Globus pallidus (tissue), 1 donor: ENCODE measurements around the gene MS4A8.
"Not testable (repeated sequence)": the region's sequence is repeated elsewhere in the genome, so short reads cannot be mapped to it uniquely, and the experiment has no call there.

Experiments
- DNase-seq: peaks from one replicate; pipeline ENCODE4 v3.0.0-alpha.2; 2015; ENCODE audit warnings: low spot score

Gene MS4A8, protein sequence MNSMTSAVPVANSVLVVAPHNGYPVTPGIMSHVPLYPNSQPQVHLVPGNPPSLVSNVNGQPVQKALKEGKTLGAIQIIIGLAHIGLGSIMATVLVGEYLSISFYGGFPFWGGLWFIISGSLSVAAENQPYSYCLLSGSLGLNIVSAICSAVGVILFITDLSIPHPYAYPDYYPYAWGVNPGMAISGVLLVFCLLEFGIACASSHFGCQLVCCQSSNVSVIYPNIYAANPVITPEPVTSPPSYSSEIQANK

DNA sequence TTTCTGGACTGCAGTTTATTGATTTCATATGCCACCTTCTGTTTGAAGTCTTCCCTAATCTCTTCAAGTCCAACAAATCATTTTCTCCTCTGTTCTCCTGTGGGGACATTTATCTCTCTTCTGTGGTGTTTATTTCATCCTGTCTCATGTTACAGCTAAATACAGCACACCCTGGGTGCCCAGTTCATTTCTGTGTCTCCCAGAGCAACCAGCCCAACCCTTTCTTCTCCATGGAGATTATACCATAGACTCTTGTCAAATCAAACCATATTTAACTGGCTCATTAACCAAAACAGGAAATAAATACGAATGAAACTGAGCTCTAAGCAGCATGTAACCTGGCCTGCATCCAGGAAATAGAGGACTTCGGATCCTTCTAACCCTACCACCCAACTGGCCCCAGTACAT is at the start of gene MS4A8:
Gene MS4A8, plus strand, starts transcription at position 329 of the 408 bp plus-strand sequence. CDS start 1,249 bp downstream, outside the sequence.
- DNase-seq, result no peak

DNA sequence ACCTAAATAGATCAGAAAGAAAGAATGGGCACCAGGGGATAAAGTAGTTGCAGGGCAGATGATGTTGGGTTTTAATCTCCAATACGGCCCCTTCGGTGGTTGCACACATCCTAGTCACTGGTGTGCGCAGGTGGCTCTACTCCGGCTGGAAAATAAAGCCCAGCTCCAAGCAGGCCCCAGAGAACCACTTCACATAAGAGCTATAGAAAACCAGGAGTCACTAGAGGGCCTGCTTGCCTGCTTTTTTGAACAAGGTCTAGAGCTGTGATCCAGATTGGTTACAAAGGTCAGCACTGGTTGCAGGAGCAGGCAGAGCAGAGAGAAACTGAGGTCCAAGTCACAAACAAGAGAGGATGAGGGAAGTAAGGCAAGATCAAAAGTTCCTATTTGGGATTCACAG is 41.5 kb upstream of the MS4A8 start:
- DNase-seq, result no peak

DNA sequence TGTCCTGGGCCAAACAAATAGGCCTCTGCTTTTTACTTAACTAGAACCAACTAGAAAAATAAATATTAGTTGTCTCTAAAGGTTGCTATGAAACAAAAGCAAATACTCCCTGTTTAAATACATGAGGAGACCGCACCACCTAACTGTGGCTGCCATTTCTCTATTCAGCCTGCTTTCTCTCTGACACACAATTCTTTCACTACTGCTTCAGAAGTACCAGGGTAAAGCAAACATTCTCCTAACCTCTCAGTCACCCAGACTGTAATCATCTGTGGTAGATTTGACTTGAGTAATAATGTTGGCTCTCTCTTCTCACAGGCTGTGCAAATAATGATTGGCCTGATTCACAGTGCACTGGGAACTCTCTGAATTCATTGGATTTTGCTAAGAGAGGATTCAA is 41.0 kb upstream of the MS4A8 start:
- no peak for DNase-seq

DNA sequence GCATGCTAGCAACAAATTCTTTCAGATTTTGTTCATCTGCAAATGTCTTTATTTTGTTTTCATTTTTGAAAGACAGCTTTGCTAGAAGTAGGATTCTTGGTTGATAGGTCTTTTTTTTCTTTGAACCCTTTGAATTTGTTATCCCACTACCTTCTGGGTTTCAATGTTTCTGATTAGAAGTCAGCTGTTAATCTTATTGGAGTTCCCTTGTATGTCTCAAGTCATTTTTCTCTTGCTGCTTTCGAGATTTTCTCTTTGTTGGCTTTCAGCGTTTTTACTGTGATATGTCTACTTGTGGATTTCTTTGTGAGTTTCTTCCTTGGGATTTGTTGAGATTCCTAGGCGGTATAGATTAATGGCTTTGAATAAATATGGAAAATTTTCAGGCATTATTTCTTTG is 27.2 kb upstream of the MS4A8 start:
- no peak for DNase-seq

DNA sequence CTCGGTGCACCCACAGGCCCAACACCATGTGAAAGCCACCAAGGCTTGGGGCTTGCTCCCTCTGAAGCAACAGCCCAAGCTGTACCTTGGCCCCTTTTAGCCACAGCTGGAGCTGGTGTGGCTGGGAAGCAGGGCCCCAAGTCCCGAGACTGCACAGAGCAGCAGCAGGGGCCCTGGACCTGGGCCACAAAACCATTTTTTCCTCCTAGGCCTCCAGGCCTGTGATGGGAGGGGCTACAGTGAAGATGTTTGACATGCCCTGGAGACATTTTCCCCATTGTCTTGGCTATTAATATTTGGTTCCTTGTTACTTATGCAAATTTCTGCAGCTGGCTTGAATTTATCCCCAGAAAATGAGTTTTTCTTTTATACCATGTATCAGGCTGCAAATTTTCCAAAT is 21.2 kb upstream of the MS4A8 start:
- not testable (repeated sequence) for DNase-seq

DNA sequence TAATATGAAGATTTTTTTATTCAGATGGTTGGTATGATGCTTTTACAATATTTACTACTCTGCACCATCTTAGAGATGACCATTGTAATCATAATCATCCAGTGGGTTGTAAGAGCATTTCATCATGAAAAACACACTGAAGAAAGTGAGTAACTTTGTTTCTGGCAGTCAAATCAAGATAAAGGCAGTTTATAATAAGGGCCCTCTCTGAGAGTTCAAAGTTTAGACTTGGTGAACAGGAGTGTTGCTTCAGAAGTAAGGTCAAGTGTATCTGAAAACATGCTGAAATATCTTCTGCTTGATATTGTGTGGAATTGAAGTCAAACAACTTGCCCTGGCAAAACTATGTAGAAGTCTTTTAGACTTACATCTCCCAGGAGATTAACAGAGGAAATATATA is 19.5 kb upstream of the MS4A8 start:
- DNase-seq, result no peak

DNA sequence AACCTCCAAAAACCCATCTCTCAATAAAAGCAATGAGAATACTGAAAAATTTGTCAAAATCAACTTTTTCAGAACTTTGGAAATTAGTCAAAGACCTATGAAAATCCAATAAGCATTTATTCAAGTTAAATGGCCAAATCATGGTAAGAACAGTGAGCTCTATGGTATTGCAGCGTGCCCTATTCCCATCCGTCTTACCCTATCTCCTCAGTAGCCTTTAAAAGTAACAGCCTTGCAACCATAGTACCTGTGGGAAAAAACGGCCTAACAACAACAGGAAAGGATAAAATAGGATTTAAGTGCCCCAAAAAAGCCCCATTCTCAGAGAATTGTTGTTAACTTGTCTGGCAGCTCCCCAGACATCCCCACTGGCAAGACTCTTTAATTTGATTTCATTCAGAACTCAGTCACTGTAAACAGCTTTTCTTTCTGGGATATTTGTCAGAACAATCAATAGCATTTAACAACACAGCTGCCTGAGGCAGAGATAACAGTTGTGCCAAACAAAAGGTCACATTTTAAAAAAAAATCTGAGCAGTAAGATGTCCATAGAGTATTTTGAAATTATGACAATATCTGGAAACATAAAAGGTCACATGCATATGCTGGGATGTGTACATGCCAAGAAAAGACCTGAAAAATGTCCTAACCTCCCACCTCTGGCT is 18.8 kb upstream of the MS4A8 start:
- DNase-seq, result no peak

DNA sequence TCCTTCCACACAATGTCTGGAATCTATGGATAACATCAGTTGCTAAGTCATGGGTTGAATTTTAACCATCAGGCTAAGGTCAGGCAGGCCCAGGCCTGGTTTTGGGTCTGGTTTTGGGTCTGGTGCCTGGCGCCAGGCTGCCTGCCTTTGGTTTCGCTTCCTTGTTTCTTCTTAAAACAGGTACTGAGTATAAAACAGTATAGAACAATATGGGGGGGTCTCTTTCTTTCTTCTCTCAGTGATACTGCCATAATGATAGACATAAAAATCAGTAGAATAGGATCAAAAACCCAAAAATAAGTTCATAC is 14.9 kb upstream of the MS4A8 start:
- DNase-seq, result not testable (repeated sequence)

DNA sequence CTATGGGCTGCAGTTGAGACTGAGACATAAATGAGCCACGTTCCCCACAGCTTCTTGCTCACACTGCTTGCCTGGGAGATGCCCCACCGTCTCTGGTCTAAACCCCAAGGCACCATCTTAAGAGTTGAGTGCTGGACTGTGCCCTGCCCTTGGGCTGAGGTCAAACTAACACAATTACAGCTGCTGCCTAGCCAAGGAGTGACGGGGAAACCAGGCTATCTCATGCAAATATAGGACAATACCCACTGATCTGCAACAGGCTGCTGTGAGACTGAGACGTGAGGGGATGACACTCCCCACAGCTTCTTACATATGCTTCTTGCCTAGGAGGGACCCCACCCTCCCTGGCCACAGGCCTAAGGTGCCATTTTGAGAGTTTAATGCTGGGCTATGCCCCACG is 7.8 kb upstream of the MS4A8 start:
- DNase-seq, result no peak

DNA sequence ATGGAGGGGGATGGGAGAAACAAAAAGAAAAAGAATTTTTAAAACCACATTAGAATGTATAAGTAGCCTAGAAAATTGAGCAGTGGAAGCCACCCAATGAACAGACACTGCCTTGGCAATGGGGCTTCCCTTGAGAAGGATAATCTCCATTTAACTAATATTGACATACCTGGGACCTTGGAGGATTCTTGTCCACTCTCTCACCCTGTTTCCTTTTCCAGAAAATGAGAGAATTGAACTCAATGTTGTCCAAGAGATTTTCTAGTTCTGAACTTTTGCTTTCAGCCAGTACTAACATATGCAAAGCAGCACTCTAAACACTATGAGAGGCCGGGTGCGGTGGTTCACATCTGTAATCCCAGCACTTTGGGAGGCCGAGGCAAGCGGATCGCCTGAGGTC is 524 bp downstream of the MS4A8 start:
- DNase-seq, result no peak

DNA sequence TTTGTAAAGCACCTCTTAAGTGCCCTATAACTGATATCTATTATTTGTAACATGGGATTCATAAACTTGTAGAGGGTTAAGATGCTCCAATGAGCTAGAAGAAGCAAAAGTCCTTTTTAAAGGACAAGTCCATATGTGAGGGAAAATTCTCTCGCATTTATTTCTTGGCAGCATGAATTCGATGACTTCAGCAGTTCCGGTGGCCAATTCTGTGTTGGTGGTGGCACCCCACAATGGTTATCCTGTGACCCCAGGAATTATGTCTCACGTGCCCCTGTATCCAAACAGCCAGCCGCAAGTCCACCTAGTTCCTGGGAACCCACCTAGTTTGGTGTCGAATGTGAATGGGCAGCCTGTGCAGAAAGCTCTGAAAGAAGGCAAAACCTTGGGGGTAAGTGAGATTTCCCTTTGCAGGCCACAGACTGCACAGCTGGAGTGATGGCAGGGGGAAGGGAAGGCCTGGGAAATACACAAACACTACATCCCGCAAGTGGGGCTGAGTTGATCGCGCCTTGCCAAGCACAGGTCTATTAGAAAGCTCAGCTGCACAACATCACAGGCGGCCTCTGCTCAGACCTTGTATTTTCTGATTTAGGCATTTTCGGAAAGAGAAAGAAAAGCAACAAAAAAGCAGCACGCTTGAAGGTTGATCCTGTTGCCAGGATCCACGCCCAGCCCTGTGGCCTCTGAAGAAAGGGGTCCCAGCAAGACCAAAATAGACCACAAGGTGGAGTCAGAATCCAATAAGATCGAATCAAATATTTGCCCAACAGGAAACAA is 1.5 kb downstream of the MS4A8 start:
- DNase-seq, result no peak

DNA sequence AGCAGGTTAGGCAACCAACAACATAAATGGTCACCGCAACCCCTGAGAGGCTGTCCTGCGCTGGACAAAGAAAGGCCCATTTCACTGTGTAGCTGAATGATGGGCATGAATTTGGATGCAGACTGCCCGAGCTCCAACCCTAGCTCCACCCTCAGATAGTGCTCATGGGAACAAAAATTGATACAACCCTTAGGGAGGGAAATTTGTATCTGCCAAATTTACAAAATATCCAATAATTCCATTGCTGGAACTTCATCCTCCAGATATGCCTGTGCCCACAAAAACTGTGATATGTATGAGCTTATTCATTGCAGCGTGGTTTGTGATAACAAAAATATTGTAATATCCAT is 2.0 kb downstream of the MS4A8 start:
- no peak for DNase-seq

DNA sequence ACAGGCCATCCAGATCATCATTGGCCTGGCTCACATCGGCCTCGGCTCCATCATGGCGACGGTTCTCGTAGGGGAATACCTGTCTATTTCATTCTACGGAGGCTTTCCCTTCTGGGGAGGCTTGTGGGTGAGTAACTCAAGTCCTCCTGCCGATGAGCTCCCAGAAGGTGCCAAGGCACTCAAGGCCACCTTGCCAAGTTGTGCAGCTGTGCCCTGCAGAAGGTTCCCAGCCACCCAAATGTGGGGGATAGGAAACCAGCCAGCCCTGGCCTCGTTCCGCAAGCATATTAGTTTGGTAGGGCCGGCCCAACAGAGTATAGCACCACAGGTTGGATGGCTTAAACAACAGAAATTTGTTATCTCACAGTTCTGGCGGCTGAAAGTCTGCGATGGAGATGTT is 4.0 kb downstream of the MS4A8 start:
- no peak for DNase-seq

DNA sequence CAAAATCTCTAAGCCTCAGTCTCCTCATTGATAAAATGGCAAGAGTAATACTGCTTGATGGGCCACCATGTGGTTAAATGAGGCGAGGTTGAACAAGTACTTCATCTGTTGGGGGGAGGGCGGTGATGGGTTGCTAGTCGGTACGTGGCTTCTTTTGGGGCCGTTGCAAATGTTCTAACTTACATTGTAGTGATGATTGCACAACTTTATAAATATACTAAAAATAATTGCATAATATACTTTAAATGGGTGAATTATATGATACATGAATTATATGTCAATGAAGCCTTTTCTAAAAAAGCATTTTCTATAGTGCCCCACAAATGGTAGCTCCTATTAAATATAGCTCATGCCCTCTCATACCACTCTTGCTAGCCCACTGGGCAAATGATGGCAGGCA is 6.5 kb downstream of the MS4A8 start:
- no peak for DNase-seq

DNA sequence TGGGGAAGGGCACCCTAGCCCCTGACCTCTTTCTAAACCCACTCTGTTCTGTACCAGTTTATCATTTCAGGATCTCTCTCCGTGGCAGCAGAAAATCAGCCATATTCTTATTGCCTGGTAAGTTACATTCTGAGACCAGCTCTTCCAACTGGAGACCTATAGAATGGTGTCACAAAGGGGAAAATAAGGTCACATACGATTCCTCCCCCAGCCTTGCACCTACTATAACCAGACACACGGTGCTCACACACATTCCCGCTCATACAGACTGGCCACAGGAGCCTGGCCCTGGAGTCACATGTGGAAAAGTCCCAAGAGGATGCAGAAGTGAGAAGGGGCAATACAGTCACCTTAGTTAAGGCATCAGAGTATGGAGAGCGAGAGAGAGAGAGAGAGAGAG is 7.5 kb downstream of the MS4A8 start:
- no peak for DNase-seq

DNA sequence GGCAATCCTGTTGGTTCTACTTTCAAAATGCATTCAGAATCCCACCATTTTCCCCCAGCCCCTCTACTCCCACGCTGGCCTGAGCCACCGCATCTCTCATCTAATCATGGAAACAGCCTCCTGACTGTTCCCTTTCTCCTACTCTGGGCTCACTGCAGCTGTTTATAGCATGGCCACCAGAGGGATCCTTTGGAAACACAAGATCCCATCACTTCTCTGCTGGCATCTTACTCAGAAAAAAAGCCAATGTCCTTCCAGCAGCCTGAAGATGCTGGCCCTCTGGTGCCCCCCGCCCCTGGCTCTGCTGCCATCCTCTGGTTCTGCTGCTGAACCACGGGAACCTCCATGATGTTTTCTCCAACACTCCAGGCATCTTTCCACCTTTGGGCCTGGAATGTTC is 11.1 kb downstream of the MS4A8 start:
- no peak for DNase-seq

DNA sequence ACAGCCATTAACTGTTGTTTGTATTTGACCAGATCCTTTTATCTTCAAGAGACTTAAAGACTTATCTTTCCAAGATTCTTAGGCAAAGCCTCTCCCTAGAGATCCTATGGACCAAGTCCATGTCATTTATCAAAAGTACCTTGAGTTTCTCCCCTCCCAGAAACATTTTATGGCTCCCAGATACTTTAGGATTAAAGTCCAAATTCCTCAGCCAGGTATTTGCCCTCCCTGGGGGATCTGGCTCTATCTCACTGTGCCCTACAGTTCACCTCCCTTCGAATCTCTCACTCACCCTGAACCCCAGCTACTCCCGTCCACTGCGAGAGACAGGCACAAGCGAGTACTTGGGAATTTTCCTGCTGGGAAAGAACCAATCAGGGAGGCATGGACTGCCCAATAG is 11.9 kb downstream of the MS4A8 start:
- DNase-seq, result no peak

DNA sequence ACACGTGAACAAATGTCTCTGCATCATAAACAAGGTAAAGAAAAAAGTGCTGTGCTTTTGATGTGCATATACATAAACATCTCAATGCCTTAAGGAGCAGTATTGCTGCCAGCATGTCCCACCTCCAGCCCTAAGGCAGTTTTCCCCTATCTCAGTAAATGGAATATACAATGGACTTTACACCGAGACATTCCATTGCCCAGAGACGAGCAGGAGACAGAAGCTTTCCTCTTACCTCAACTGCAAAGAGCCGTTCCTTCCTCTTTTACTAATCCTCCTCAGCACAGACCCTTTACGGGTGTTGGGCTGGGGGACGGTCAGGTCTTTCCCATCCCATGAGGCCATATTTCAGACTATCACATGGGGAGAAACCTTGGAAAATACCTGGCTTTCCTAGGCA is 14.0 kb downstream of the MS4A8 start:
- DNase-seq, result not testable (repeated sequence)

DNA sequence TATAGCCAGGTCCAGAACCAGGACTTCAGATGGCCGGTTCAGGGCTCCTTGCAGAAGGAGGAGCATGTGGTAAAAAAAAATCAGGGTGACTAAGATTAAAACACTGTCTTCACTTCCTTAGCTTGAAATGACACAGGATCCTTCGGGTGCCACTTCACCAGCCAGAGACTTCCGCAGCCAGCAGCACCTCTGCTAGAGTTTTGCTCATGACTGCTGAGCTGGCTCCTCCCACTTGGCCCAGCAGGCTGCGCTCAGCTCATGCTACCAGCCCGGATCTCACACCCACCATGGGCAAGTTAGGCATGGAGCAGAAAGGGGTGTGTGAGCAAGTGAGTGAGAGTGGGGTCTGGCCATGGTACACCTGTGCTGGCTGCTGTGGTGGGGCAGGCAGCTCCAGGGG is 18.5 kb downstream of the MS4A8 start:
- DNase-seq, result no peak

DNA sequence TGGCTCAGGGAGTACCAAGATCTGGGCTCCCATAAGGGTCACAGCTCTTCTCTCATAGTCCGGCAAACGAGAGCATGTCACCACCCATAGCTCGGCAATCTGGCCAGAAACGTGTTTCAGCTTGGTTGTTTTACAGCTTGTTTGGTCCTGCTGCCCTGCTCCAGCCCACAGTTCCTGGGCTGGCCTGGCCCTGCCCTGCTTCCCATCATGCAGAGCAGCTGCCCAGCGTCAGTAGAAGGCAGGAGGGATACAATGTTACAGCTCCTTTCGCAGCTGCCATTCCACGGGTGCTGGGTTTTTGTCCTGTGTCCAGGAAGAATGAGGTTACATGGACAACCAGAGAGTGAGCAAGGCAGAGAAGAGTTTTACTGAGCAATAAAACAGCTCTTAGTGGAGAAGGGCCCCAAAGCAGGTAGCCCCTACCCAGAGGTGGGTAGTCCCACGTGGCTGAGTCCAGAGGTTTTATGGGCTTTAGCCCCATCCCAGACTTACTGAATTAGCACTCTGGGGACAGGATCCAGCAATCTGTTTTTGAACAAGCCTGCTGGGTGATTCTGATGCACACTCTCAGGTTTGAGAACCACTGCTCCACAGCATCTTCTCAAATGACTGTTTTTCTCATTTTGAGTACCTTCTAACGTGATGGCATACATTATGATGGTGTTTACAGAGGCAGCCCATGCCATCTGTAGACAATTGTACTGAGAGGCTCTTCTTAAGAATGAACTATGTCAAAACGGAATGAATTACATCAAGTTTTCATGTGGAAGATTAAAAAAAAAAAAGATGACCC is 19.3 kb downstream of the MS4A8 start:
- no peak for DNase-seq

DNA sequence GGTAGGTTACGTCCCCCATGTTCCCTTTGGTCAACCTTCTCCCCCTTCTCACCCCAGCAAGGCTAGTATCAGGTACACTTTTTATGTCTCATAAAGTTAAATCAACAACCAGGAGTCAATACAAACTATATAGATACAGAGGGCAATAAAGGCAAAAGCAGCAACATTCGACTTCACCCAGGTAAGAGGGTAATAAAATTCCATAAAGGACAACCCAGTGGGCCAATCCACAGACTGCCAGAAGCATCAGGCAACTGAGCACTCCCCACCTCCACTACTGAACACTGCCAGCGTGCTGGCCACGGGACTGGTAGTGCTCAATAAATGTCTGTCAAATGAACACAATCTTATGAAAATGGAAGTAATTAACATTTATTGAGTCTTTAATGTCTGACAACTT is 20.0 kb downstream of the MS4A8 start:
- DNase-seq, result no peak

DNA sequence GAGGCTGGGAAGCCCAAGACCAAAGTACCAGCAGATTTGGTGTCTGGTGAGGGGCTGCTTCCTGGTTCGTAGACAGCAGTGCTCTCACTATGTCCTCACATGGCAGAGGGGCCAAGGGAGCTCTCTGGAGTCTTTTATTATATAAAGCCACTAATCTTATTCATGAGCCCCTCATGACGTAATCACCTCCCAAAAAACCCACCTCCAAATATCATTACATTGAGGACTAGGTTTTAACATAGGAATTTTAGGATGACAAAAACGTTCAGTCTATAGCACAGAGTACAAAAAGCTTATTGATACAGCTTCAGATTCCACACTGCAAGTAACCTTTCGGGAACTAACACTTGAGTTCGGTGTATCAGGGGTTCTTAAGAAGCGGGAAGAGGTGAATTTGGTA is 21.0 kb downstream of the MS4A8 start:
- no peak for DNase-seq

DNA sequence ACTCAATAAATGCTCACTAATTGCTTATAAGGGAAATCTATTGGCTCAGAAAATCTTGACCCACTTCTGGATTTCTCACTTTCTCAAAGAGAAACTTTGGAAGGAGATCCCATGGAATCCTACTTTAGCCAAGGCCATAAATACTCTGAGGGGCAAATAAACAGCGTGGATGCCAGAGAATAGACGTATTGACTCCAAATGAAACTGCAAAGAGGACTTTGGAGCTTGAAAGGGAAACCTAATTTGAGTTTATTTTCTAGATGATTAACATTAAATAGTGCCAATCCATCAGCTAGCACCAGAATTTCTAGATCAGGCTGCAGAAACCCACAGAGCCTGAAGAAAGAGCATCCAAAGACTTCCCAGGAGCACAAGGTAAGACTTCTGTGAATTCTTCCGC is 25.0 kb downstream of the MS4A8 start, which contains the start of gene MS4A18:
Gene MS4A18, plus strand, starts transcription at position 301 of the 400 bp plus-strand sequence.
- DNase-seq, result no peak
